GDM1 (cell line): ENCODE measurements around the gene MFF.

Experiments
- DNase-seq: peaks from one replicate; lab custom pipeline; 2025; lab: John Stamatoyannopoulos, UW

Gene MFF

GRCh38 chr2:227324995-227325838, at the start of gene MFF:
TSS of gene MFF (plus strand) at chr2:227325251. CDS start at chr2:227330666, 5,415 bp downstream.
- peak; percentile 87 for DNase-seq

GRCh38 chr2:227280895-227281294, 44.2 kb upstream of the MFF start:
- no peak for DNase-seq

- DNase-seq = no peak
Measured at GRCh38 chr2:227285741-227286236, 39.3 kb upstream of the MFF start.

- no peak for DNase-seq
Measured at GRCh38 chr2:227287771-227288170, 37.3 kb upstream of the MFF start.

- DNase-seq = no peak
Measured at GRCh38 chr2:227292314-227292713, 32.7 kb upstream of the MFF start.

GRCh38 chr2:227293531-227293930, 31.5 kb upstream of the MFF start:
- no peak for DNase-seq

GRCh38 chr2:227295806-227296205, 29.2 kb upstream of the MFF start:
- DNase-seq = no peak

GRCh38 chr2:227296671-227297405, 28.2 kb upstream of the MFF start:
- DNase-seq = no peak

GRCh38 chr2:227301523-227301922, 23.5 kb upstream of the MFF start:
- DNase-seq = no peak

GRCh38 chr2:227308784-227309183, 16.3 kb upstream of the MFF start:
- DNase-seq = no peak

GRCh38 chr2:227310756-227311110, 14.3 kb upstream of the MFF start:
- no peak for DNase-seq

- DNase-seq = no peak
Measured at GRCh38 chr2:227311861-227312506, 13.1 kb upstream of the MFF start.

GRCh38 chr2:227312579-227312978, 12.5 kb upstream of the MFF start:
- no peak for DNase-seq

GRCh38 chr2:227313310-227313709, 11.7 kb upstream of the MFF start:
- no peak for DNase-seq

- no peak for DNase-seq
Measured at GRCh38 chr2:227317834-227318233, 7.2 kb upstream of the MFF start.

- no peak for DNase-seq
Measured at GRCh38 chr2:227320305-227321094, 4.6 kb upstream of the MFF start.

- DNase-seq = no peak
Measured at GRCh38 chr2:227322530-227323205, 2.4 kb upstream of the MFF start.

GRCh38 chr2:227323818-227324217, 1.2 kb upstream of the MFF start:
- DNase-seq = no peak

GRCh38 chr2:227324642-227324994, 433 bp upstream of the MFF start:
- DNase-seq = no peak

GRCh38 chr2:227325839-227326195, 766 bp downstream of the MFF start:
- DNase-seq = peak; percentile 6

- no peak for DNase-seq
Measured at GRCh38 chr2:227326783-227327182, 1.7 kb downstream of the MFF start.

GRCh38 chr2:227335713-227336112, 10.7 kb downstream of the MFF start:
- no peak for DNase-seq
